ENCODE results near the gene EPX. TPM values are rescaled to one million over a fixed set of nuclear protein-coding genes. Genes with fewer than 3 reads are reported as not detected.
"Not testable (repeated sequence)": the region's sequence is repeated elsewhere in the genome, so short reads cannot be mapped to it uniquely, and the experiment has no call there.

EPX gene, protein sequence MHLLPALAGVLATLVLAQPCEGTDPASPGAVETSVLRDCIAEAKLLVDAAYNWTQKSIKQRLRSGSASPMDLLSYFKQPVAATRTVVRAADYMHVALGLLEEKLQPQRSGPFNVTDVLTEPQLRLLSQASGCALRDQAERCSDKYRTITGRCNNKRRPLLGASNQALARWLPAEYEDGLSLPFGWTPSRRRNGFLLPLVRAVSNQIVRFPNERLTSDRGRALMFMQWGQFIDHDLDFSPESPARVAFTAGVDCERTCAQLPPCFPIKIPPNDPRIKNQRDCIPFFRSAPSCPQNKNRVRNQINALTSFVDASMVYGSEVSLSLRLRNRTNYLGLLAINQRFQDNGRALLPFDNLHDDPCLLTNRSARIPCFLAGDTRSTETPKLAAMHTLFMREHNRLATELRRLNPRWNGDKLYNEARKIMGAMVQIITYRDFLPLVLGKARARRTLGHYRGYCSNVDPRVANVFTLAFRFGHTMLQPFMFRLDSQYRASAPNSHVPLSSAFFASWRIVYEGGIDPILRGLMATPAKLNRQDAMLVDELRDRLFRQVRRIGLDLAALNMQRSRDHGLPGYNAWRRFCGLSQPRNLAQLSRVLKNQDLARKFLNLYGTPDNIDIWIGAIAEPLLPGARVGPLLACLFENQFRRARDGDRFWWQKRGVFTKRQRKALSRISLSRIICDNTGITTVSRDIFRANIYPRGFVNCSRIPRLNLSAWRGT
- total RNA-seq: not detected in 2 replicates
- polyA plus RNA-seq: not detected in 2 replicates

DNA sequence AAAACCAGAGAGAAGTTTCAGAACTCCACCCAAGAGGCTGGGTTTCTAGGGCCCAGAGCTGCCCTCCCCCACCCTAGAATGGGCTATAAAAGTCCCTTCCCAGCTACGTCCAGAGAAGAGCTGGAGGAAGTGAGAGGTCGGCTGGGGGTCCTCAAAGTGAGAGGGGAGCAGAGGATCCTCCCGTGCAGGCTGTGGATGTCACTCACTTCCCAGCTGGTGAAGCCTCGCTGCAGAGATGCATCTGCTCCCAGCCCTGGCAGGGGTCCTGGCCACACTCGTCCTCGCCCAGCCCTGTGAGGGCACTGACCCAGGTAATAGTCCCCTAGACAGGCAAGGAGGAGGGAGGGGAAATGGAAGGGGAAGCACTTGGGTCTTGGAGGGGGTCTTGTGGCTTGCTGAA is at the start of gene EPX:
Gene EPX, plus strand, starts transcription at position 115 of the 400 bp plus-strand sequence. Its CDS starts 121 bp downstream, at position 236.
- no peaks in the 10 kb centered on the region for H3K9me3 ChIP-seq (ENCODE audit: low read depth)
- H3K4me3 ChIP-seq: no peak within 1 kb of the TSS
- H3K4me2 ChIP-seq: no peak within 1 kb of the TSS
- no peaks in the 10 kb centered on the region for H3K79me2 ChIP-seq
- no peak within 1 kb of the TSS for H2AFZ ChIP-seq
- TF ChIP-seq, protein P1, sequence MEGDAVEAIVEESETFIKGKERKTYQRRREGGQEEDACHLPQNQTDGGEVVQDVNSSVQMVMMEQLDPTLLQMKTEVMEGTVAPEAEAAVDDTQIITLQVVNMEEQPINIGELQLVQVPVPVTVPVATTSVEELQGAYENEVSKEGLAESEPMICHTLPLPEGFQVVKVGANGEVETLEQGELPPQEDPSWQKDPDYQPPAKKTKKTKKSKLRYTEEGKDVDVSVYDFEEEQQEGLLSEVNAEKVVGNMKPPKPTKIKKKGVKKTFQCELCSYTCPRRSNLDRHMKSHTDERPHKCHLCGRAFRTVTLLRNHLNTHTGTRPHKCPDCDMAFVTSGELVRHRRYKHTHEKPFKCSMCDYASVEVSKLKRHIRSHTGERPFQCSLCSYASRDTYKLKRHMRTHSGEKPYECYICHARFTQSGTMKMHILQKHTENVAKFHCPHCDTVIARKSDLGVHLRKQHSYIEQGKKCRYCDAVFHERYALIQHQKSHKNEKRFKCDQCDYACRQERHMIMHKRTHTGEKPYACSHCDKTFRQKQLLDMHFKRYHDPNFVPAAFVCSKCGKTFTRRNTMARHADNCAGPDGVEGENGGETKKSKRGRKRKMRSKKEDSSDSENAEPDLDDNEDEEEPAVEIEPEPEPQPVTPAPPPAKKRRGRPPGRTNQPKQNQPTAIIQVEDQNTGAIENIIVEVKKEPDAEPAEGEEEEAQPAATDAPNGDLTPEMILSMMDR (IDR thresholded peaks at IDR 0.05; ENCODE audit: poor library complexity): no peak
- TF ChIP-seq EZH2phosphoT487 (IDR thresholded peaks at IDR 0.05; ENCODE audit: low read depth, severe bottlenecking, unreplicated experiment): no peak
- TF ChIP-seq EZH2 (IDR thresholded peaks at IDR 0.05; ENCODE audit: borderline replicate concordance): no peak
- no peak within 1 kb of the TSS for H3K27ac ChIP-seq
- H3K27me3 ChIP-seq: peaks cover 4% of the 10 kb centered on the region
- H3K4me1 ChIP-seq (ENCODE audit: insufficient read depth): no peaks in the 10 kb centered on the region
- H3K9me2 ChIP-seq (replicated peaks; ENCODE audit: insufficient read depth): no peaks in the 10 kb centered on the region
- 65% methylated on average over 5 of the region's 6 CpGs for WGBS (ENCODE audit: low lambda C conversion rate, missing lambda C conversion rate)
- H4K20me1 ChIP-seq (ENCODE audit: insufficient read depth, poor library complexity, severe bottlenecking): no peaks in the 10 kb centered on the region
- no peak for DNase-seq (ENCODE audit: low spot score)
- no peaks in the 10 kb centered on the region for H3K36me3 ChIP-seq (replicated peaks; ENCODE audit: insufficient read depth, low read depth)

DNA sequence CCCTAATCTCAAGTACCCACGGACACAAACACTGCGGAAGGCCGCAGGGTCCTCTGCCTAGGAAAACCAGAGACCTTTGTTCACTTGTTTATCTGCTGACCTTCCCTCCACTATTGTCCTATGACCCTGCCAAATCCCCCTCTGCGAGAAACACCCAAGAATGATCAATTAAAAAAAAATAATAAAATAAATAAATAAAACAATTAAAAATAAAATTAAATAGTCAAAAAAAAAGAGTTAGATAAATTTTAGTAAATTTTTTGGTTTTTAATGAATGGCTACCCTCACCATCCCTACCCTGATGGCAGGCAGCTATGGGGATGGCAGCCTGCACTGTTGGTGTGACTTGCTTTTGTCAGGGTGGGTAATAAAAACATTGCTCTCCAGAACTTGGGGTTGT is 49.2 kb upstream of the EPX start:
- WGBS (ENCODE audit: low lambda C conversion rate, missing lambda C conversion rate): 87% methylated on average over 4 of the region's 4 CpGs
- not testable (repeated sequence) for H3K9me2 ChIP-seq (replicated peaks; ENCODE audit: insufficient read depth); H3K79me2 ChIP-seq; DNase-seq (ENCODE audit: low spot score); H3K4me2 ChIP-seq; H4K20me1 ChIP-seq (ENCODE audit: insufficient read depth, poor library complexity, severe bottlenecking); H3K4me3 ChIP-seq; H3K36me3 ChIP-seq (replicated peaks; ENCODE audit: insufficient read depth, low read depth); H3K27ac ChIP-seq; H3K9me3 ChIP-seq (ENCODE audit: low read depth); H2AFZ ChIP-seq; H3K4me1 ChIP-seq (ENCODE audit: insufficient read depth)
- peaks cover 29% of the 10 kb centered on the region for H3K27me3 ChIP-seq

DNA sequence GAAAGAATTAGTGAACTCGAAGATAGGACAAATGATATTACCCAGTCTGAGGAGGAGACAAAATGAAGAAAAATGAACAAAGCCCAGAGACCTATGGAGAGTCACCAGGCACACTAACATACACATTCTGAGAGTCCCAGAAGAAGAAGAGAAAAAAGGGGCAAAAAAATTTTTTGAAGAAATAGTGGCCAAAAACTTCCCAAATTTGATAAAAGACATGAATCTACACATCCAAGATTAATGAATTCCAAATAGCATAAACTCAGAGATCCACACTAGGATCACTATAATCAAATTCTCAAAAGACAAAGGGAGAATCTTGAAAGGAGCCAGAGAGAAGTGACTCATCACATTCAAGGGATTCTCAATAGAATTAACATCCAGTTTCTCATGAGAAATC is 47.7 kb upstream of the EPX start:
- Histone ChIP-seq H2AFZ (no peak overlapping the region), H3K4me3 (no peak overlapping the region), H3K9me3 (ENCODE audit: low read depth) (peaks cover 6% of the 10 kb centered on the region), H3K79me2 (no peaks in the 10 kb centered on the region), H4K20me1 (ENCODE audit: insufficient read depth, poor library complexity, severe bottlenecking) (no peaks in the 10 kb centered on the region), H3K9me2 (replicated peaks; ENCODE audit: insufficient read depth) (no peaks in the 10 kb centered on the region), H3K27me3 (peaks cover 30% of the 10 kb centered on the region), H3K36me3 (replicated peaks; ENCODE audit: insufficient read depth, low read depth) (no peaks in the 10 kb centered on the region), H3K27ac (no peak overlapping the region), H3K4me2 (no peak overlapping the region), H3K4me1 (ENCODE audit: insufficient read depth) (no peaks in the 10 kb centered on the region)
- DNase-seq (ENCODE audit: low spot score): no peak
- TF ChIP-seq EZH2 (IDR thresholded peaks at IDR 0.05; ENCODE audit: borderline replicate concordance) (no peak), EZH2phosphoT487 (IDR thresholded peaks at IDR 0.05; ENCODE audit: low read depth, severe bottlenecking, unreplicated experiment) (no peak)
- TF ChIP-seq, protein P1 (IDR thresholded peaks at IDR 0.05; ENCODE audit: poor library complexity): no peak
- 90% methylated on average over 1 of the region's 1 CpG for WGBS (ENCODE audit: low lambda C conversion rate, missing lambda C conversion rate)

DNA sequence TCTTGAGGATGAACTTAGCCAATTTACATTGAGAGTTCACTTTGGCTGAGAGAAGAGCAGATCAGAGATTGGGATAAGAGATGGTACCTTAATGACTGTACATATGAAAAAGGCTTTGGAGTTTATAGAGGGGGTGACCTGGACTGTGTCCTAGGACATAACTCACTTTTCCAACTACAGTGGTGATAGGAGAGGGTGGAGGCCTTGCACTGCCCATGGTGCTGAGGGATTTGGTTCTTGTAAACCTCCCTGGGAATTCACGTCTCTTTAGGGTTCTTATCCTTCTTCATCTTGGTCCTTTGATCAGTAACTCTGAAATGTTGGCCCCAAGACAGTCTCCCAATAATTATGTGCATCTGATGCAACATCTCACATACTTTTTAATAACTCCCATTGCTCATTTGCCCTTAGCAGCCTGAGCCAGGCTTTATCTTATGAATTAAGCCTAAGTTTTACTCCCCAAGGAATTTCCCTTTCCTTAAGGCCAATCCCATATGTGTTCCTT is 44.5 kb upstream of the EPX start, which contains the start of gene OR4D1:
Gene OR4D1, plus strand, starts transcription at position 455 of the 505 bp plus-strand sequence. CDS start 6,770 bp downstream, outside the sequence.
- Histone ChIP-seq H3K4me3 (no peak within 1 kb of the TSS), H3K79me2 (no peaks in the 10 kb centered on the region), H3K4me1 (ENCODE audit: insufficient read depth) (no peaks in the 10 kb centered on the region), H3K27ac (no peak within 1 kb of the TSS), H3K9me2 (replicated peaks; ENCODE audit: insufficient read depth) (no peaks in the 10 kb centered on the region), H3K36me3 (replicated peaks; ENCODE audit: insufficient read depth, low read depth) (no peaks in the 10 kb centered on the region), H4K20me1 (ENCODE audit: insufficient read depth, poor library complexity, severe bottlenecking) (no peaks in the 10 kb centered on the region), H2AFZ (no peak within 1 kb of the TSS), H3K27me3 (peaks cover 55% of the 10 kb centered on the region), H3K9me3 (ENCODE audit: low read depth) (peaks cover 6% of the 10 kb centered on the region), H3K4me2 (no peak within 1 kb of the TSS)
- DNase-seq (ENCODE audit: low spot score): no peak
- TF ChIP-seq EZH2phosphoT487 (IDR thresholded peaks at IDR 0.05; ENCODE audit: low read depth, severe bottlenecking, unreplicated experiment) (no peak), EZH2 (IDR thresholded peaks at IDR 0.05; ENCODE audit: borderline replicate concordance) (no peak)
- TF ChIP-seq, protein P1 (IDR thresholded peaks at IDR 0.05; ENCODE audit: poor library complexity): no peak
- 46% methylated on average over 1 of the region's 1 CpG for whole genome bisulfite sequencing (ENCODE audit: low lambda C conversion rate, missing lambda C conversion rate)

Measured in hepatocyte (in vitro differentiated cells).